ENCODE data around the gene CFAP20DC.
A peak's percentile ranks its signal among the peaks of the same experiment; 100 is the strongest.
"Not testable (repeated sequence)": the region's sequence is repeated elsewhere in the genome, so short reads cannot be mapped to it uniquely, and the experiment has no call there.

CFAP20DC gene

DNA sequence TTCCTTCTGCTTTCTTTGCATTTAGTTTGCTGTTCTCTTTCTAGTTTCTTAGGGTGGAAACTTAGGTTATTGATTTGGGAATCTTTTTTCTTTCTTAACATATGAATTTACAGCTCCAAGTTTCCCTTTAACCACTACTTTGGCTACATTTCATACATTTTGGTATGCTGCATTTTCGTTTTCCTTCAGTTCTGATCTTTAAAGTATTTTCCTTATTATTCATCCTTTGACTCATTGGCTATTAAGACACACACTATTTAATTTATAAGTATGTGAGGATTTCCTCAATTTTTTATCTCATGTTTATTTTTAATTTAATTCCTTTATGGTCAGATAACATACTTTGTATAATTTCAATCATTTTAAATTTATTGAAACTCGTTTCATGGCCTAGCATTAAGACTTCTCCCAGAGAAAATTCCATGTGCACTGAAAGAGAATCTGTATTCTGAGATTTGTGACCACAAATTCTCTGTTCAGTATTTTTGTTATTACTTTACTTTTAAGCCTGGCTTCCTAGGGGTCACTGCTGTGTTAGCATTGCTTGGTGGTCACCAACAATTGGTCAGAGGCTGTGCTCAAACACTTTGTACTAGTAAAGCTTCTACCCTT, 87.7 kb downstream of the CFAP20DC start:
- no peak for DNase-seq

GRCh38 chr3:58955308-58955707, 94.5 kb downstream of the CFAP20DC start:
- DNase-seq = no peak

GRCh38 chr3:58953288-58953687, 96.5 kb downstream of the CFAP20DC start:
- no peak for DNase-seq

GRCh38 chr3:58952128-58952917, 97.5 kb downstream of the CFAP20DC start:
- no peak for DNase-seq

GRCh38 chr3:58948018-58948417, 101.8 kb downstream of the CFAP20DC start:
- DNase-seq = no peak

- DNase-seq = no peak
These were observed 103.0 kb downstream of the CFAP20DC start for GRCh38 chr3:58946875-58947274.

GRCh38 chr3:58938057-58938456, 111.8 kb downstream of the CFAP20DC start:
- DNase-seq = no peak

- DNase-seq = no peak
These were observed 125.2 kb downstream of the CFAP20DC start for GRCh38 chr3:58924578-58924977.

DNA sequence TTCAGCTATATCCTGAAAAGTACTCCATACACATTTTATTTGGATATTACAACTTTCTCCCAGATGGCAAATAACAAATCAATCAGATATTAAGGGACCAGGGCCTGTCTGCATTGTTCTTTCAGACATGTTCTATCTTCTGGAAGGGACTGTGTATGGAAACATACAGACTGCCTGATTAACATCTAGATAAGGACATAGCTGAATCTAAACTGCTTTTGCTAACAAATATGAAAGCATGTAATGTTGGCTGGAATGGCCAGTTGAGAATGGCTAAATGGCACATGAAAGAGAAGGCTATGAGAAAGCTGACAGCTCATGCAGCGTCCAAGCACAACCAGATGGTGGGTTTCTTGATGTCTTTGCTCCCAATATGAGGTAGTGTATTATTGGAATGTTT, 149.4 kb downstream of the CFAP20DC start:
- no peak for DNase-seq

GRCh38 chr3:58899953-58900298, 149.9 kb downstream of the CFAP20DC start:
- no peak for DNase-seq

DNA sequence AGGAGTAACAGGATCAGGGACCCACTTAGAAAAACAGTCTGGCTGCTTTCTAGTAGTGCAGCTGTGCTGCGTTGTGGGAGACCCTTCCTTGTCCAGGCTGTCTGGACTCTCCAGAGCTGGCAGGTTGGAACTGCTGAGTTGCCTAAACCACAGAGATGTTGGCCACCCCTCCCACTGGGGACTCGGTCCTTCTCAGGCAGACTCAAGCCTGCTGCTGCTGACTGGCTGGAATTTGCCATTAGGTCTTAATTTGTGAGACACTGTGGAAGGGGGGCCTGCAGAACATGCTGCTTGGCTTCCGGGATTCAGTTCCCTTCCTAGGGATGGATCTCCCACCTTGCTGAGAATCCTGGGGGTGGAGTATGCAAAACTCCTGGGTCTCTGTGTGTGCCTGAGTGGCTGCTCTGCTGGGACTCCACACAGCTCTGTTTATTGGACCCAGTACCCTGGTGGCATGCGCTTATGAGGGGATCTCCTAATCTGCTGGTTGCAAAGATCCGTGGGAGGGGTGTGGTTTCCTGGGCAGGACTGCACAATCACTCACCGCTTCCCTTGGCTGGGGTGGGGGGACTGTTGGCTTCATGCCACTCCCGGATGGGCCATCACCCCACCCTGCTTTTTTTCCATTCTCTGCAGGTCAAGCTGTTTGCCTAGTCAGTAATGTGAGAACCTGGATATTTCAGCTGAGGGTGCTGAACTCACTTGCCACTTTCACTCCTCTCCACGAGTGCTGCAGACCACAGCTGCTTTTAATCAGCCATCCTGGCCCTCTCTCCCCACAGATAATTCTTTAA, 150.5 kb downstream of the CFAP20DC start:
- peak in 3 of 4 experiments; percentile 18 to 35 (median 34) for DNase-seq

- no peak for DNase-seq
These were observed 151.3 kb downstream of the CFAP20DC start for GRCh38 chr3:58898513-58898912.

GRCh38 chr3:58897646-58898045, 152.2 kb downstream of the CFAP20DC start:
- DNase-seq = no peak

GRCh38 chr3:58895678-58896077, 154.1 kb downstream of the CFAP20DC start:
- DNase-seq = not testable (repeated sequence)

DNA sequence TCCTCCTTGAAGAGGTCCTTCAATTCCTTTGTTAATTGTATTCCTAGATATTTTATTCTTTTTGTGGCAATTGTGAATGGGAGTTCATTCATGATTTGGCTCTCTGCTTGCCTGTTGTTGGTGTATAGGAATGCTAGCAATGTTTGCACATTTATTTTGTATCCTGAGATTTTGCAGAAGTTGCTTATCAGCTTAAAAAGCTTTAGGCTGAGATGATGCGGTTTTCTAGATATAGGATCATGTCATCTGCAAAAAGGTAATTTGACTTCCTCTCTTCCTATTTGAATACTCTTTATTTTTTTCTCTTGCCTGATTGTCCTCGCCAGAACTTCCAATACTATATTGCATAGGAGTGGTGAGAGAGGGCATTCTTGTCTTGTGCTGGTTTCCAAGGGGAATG, 157.3 kb downstream of the CFAP20DC start:
- not testable (repeated sequence) for DNase-seq

DNA sequence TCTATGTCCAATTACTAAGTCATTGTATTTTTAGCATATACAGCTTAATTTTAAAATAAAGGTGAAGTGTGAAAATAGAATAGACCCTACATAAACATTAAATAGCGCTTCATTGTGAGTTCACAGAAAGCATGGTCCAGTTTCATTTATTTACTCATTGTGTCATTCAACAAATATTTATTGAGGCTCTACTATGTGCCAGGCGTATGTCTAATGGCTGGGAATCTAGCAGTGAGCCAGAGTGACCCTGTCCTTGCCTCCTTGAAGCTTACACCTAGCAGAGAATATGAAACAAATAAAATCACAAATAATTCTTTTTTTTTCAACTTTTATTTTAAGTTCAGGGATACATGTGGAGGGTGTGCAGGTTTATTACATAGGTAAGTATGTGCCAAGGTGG, 161.7 kb downstream of the CFAP20DC start:
- no peak for DNase-seq

DNA sequence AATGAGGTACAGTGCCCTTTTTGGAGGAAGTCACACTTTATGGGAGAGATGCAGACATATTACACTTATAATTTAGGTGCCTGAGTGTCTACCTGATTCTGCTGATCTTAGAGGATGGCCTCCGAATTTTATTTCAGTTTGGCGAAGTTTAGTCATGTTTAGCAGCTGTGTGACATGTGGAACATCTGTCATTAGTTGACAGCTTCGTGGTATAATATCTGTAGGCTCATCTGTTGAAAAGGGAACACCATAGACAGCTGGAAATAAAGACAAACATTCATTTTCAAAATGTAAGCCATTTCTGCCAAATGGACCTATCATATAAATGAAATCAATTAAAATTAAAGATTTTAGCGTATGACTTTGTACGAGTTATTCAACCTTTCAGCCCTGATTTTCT, 165.4 kb downstream of the CFAP20DC start:
- no peak for DNase-seq

- no peak for DNase-seq
These were observed 169.6 kb downstream of the CFAP20DC start for GRCh38 chr3:58880182-58880581.

- peak in 2 of 4 experiments; percentile 4 to 24 for DNase-seq
These were observed 175.0 kb downstream of the CFAP20DC start for GRCh38 chr3:58874795-58875194.

DNA sequence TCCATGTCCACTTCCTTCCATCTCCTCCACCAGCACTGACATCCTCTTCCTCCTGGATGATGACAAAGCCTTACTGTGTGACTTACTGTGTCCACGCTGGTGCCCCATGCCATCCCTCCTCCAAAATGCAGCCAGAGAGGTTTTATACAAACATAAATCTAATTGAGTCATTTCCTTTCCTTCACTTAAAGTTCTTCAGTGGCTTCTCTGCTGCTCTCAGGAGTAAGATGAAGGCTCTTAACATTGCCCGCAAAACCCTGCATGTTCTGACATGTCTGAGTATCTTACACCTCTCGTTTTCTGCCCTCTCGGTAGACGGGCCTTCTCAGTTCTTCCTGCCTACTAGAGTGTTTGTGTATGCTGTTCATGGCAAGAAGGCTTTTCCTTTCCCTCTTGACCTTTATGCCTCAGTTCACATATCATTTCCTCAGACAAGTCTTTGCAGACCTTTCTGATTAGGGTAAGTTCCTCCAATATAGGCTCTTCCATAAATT, 175.5 kb downstream of the CFAP20DC start:
- DNase-seq = peak in 1 of 4 experiments; percentile 2

DNA sequence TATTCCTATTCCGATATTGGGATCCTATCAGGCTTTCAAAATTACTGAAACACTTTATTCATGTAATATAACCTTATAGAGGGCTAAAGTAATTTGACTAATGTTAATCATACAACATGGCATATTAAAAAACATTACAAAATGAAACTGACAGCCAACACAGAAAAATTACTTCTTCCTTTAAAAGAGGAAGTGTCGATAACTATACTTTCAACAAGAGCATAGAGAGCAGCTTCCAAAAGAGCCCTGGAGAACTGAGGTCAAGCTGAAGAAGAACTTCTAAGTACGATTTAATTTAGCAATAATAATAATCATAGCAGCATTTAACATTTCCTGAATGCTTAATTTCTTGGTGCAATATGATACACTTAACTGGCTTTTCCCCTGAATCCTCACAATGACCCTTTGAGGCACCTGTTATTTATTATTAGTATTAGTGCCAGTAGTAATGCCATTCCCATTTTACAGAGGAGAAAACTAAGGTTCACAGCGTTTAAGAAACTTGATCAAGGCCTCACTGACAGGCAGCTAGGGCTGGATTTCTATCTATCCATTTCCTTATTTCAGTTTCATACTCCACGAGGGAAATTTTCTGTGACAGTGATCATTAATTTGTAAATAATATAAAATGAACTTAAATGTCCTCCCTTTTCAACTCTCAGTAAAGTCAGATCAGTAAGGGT, 181.6 kb downstream of the CFAP20DC start:
- peak; percentile 10 to 66 (median 42) for DNase-seq

DNA sequence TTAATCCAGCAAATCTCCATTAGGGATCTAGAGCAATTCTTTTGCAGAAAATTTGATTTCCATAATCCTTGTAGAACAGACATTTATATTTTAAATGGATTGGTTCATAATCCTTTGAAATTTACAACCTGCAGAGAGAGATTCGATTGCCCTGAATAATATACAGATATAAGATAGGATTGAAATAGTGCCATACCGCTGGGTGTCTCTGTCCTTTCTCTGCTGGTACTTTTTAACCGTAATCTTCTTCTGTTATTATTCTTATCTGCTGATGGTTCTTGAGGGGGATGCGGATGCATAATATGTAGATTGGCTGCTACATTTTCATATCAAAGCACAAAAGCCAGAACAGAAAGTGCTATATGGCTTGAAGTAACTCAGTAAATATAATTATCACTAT, 182.2 kb downstream of the CFAP20DC start:
- DNase-seq = no peak

- DNase-seq = no peak
These were observed 183.7 kb downstream of the CFAP20DC start for GRCh38 chr3:58866079-58866478.

Data from suppressor macrophage (primary cell).